GM19025 (cell line): ENCODE measurements around the gene ARHGEF28.

Experiments
- ATAC-seq: cut with Tn5 transposase; IDR thresholded peaks from one replicate; pipeline ENCODE4 v1.9.1; 2021; ENCODE audit warnings: mild to moderate bottlenecking, low read depth, moderate library complexity; ENCODE audit not compliant: unreplicated experiment

Gene ARHGEF28

DNA sequence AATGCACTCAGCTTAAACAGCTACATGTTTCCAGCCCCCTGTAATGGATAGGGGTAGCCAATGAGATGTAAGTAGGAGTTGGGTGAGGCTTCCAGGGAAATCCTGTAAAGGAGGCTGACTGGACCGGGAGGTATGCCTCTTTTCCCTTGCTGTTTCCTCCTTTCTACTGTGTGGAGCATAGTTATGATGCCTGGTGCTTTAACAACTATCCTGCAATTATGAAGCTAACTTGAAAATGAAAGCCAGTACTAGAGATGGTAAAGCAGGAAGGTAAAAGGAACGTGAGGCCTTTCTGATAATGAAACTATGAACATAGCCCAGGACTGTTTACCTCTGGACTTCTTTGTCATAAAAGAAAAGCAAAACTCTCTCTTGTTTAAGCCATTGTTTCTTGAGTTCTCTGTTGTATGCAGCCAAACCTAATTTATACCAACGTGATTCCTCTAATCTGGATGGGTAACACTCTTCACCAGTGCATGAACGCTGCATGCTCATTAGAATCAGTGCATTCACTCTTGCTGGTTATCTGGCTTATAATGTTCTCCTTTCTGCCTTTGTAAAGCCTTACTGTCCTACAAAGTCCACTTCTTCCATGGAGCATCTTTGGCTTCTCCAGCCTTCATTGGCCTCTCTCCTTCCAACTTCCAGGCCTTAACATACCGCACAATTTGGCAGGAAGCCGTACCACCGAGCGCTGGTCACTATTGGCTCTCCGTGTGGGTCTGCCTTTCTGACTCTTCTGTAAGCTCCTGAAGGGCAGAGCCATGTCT lies 8.3 kb upstream of the ARHGEF28 start:
- ATAC-seq = no peak

GRCh38 chr5:73619606-73620333 lies 6.2 kb upstream of the ARHGEF28 start:
- no peak for ATAC-seq

GRCh38 chr5:73620334-73620687 lies 5.7 kb upstream of the ARHGEF28 start:
- ATAC-seq = no peak

DNA sequence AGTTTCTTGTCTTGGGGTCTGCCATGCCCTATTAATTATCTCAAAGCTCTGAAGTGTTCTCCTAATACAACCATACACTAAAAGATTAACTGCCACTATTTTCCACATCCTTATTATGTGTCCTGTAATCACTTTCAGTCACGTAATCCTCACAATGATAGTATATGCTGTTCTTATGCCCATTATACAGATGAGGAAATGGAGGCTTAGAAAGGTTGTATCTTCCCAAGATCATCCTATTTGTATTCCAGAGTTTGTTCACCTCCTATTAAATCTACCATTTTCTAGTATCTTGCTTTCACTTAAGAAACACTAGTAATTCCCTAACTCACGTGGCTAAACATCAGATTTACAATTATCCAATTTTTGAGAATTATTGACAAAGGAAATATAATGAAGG lies 2.9 kb upstream of the ARHGEF28 start:
- ATAC-seq = no peak

DNA sequence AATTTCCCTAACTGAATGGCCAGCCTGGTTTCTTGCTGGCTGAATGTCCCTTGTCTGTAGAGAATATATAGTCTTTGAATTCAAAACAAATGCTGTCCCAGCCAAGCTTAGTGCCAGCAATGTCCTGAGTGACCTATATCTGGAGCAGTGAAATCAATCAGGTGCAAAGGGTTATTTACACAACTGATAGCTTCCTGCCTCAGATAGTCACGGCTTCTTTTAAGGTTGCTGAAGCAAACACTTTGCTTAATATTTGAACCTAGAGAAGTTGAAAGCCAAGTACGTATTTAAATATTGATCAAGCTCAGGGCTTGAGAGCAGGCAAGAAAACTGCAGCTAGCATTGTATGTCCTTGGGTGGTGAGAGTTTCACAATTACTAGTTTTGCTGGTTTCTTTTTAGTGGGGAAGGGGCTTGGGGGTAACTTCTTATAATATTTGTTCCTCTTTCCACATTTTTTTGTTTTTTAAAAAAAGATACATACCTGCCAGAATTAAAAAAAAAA lies 2.0 kb upstream of the ARHGEF28 start:
- ATAC-seq = no peak

GRCh38 chr5:73624888-73625287 lies 1.1 kb upstream of the ARHGEF28 start:
- ATAC-seq = no peak

DNA sequence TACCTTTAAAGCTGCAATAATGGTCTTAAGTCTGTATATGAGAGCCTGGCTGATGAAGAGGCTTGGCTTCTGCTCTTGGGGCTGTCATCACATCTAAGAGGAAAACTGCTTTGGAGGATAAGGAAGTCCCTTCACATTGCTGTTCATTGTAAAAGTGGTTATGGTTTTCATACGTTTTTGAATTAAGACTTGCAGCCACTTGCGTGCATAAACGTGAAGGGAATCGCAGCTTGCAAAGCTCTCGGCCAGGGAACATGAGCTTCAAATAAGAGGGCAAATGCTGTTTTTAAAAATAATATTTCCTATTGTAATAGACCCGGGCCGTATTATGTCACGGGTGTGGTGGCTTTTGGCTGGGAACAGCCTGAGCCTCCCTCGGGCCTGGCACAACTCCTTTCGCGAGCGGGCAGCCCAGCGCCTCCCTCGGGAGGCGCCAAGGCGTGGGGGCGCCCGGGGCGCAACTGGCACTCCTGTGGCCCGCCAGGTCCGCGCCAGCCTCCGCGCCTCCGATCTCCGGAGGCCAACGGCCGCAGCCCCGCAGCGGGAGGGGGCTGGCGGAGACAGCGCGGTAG lies 538 bp upstream of the ARHGEF28 start:
- peak; percentile 37 for ATAC-seq

- ATAC-seq = no peak
Observed at GRCh38 chr5:73626814-73627313, 868 bp downstream of the ARHGEF28 start.

DNA sequence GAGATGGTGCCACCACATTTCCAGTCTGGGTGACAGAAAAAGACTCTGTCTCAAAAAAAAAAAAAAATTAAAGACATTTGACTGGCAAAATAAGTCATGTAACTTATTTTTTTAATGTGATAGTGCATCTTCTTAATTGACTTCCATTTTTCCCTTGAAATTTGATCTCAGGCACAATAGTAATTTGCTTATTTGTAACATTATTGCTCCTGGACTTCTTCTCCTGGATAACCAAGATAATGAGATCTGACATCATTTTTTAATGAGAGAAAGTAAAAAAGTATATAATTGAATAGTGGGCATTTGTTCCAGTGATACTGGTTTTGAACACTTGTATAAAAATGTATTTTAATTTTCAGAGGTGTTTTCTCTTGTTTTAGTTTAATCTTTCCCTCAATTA lies 3.5 kb downstream of the ARHGEF28 start:
- no peak for ATAC-seq

- ATAC-seq = no peak
Observed at GRCh38 chr5:73630765-73631164, 4.8 kb downstream of the ARHGEF28 start.

DNA sequence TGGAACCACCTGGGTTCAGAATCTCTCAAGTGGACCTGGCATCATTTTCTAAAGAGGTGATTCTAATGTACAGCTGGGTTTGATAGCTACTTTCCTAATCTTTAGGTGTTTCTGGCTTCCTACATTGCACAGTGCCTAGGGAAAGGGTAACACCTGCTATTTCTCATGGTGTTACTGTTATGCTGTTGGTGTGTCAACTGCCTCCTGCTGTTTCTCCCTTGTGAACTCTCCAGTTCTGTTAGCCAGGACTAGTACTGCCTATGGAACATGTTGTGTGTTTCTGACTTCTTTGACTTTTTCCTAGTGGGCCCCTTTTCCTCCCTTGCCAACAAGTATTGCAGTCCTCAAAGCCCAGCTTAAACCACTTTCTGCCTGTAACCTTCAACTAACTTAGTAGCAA lies 5.5 kb downstream of the ARHGEF28 start:
- ATAC-seq = no peak

DNA sequence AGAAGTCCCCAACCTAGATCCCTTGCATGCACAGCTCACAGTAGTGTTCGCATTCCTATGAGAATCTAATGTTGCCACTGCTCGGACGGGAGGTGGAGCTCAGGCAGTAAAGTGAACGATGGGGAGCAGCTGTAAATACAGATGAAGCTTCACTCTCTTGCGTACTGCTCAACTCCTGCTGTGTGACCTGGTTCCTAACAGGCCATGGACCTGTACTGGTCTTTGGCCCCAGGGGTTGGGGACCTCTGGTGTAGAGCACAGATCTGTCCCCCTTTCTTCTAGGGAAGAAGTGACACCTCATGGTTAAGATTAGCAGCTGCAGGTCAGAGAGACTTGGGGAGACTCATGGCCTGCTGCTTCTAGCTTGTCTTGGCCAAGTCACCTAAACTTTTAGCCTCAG lies 7.1 kb downstream of the ARHGEF28 start:
- no peak for ATAC-seq

DNA sequence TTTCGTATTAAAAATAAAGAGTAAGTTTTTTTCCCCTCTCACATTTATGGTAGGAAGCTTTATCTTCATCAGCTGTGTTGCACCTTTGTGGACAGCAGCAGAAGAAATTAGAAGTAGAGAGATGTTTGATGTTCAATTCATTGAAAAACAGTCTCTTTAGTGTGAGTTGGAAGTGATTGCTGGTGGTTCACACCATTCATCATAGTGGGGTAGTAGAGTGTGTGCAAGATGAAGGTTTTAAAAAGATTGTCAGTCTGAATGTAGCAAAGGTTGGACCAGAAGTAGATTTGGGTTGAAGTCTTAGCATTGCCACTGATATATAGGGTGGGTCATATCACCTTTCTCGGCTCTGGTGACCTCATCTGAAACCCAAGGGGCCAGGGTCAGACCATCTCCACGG lies 10.4 kb downstream of the ARHGEF28 start:
- ATAC-seq = no peak

GRCh38 chr5:73637565-73637964 lies 11.6 kb downstream of the ARHGEF28 start:
- ATAC-seq = no peak

DNA sequence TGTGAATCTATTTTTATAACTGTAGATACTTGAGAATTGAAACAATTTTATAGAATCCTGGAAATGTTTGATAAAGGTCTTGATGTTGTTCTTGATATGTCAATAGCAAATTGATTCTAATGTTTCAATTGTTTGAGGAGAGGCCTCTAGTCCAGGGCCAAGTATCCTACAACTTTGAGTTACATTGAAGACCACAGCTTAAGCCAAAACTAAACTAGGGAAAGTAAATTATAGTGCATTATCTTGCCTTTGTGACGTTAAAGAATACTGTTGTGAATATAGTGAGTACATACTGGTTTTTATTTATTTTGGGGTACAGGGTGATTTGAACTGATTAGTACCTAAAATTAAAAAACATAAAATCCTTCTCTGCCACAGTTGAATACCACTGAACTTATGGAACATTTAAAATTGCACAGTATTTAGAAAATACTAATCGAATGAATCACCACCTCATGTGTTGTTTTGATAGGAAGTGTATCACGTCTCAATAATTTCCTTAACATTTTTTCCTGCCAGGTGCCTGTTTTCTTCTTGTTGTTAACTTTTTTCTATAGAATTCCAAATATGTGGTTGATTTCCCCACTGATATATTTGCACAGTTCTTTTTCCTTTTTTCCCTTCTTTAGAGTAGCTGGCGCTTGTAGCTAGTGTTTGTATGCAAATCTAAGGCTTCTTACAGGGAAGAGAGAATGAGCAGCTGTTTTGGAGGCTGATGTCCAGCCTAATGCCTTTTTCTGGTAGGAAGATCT lies 12.5 kb downstream of the ARHGEF28 start:
- ATAC-seq = no peak

GRCh38 chr5:73640861-73641320 lies 14.9 kb downstream of the ARHGEF28 start:
- ATAC-seq = no peak

GRCh38 chr5:73641811-73642210 lies 15.8 kb downstream of the ARHGEF28 start:
- ATAC-seq = no peak

GRCh38 chr5:73642344-73642743 lies 16.3 kb downstream of the ARHGEF28 start:
- no peak for ATAC-seq

- ATAC-seq = no peak
Observed at GRCh38 chr5:73644385-73644963, 18.5 kb downstream of the ARHGEF28 start.

DNA sequence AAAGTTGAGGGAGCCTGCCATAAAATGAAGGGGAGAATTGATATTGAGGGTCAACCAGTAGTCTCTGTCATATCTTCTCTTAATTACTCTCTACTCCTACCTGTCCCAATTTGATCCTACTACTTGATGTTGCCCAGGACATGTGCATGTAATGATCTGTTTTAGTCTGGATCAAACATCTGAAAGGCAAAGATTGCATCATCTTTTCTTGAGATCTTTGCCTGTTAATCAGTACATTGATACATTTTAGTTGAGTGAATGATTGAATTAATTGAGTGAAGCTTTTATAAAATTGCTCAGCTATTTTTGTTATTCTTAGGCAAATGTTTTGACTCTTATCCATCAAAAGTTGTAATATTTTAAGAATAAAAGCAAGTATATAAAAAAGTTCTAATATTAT lies 21.7 kb downstream of the ARHGEF28 start:
- no peak for ATAC-seq
